Thyroid gland (tissue), 4 donors: ENCODE data around the gene RPH3AL.

Experiments
- POLR2A ChIP-seq, 2 donors: fragments of 450-650 bp; IDR thresholded peaks; one replicate each; pipeline ENCODE4 v1.6.1; 2017; ENCODE audit warnings: antibody characterized with exemption in 2 of 2, mild to moderate bottlenecking in 2 of 2, moderate library complexity in 1 of 2
- TF ChIP-seq, protein P1 (sequence below), 6 experiments: fragments of 200-600 bp in 3 of 6; fragments of 450-650 bp in 3 of 6; sonication (generic) in 3 of 6; IDR thresholded peaks; one replicate each; pipeline ENCODE4 v1.5.1; 2016 to 2019; ENCODE audit warnings: antibody characterized with exemption in 6 of 6, mild to moderate bottlenecking in 2 of 6, inconsistent platforms in 1 of 6, moderate library complexity in 1 of 6

DNA sequence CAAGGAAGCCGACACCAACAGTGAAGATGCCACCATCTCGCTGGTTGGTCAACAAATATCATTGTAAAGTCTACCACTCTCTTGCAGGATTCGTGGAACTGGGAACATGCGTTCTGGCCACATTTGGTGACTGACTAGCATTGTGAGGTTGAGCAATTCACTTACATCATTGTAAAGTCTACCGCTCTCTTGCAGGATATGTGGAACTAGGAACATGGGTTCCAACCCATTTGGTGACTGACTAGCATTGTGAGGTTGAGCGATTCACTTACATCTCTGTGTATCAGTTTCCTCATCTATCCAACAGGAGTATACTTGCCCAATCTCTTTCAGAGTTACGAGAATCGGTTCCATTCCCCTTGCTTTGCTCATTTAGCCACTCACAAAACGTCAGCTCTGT, 42.6 kb upstream of the RPH3AL start:
- TF ChIP-seq, protein P1, sequence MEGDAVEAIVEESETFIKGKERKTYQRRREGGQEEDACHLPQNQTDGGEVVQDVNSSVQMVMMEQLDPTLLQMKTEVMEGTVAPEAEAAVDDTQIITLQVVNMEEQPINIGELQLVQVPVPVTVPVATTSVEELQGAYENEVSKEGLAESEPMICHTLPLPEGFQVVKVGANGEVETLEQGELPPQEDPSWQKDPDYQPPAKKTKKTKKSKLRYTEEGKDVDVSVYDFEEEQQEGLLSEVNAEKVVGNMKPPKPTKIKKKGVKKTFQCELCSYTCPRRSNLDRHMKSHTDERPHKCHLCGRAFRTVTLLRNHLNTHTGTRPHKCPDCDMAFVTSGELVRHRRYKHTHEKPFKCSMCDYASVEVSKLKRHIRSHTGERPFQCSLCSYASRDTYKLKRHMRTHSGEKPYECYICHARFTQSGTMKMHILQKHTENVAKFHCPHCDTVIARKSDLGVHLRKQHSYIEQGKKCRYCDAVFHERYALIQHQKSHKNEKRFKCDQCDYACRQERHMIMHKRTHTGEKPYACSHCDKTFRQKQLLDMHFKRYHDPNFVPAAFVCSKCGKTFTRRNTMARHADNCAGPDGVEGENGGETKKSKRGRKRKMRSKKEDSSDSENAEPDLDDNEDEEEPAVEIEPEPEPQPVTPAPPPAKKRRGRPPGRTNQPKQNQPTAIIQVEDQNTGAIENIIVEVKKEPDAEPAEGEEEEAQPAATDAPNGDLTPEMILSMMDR (IDR thresholded peaks at IDR 0.05): no peak
- TF ChIP-seq POLR2A (IDR thresholded peaks at IDR 0.05): no peak
